GM23338 (cell line): ENCODE results near the gene KCNF1. TPM values are rescaled to one million over a fixed set of nuclear protein-coding genes. Genes with fewer than 3 reads are reported as not detected.

ENCODE experiments used
- ATAC-seq: fragments of 200-7000 bp; cut with Tn5 transposase; 3 replicates; pipeline ENCODE4 v1.9.1; 2020
- DNase-seq: peaks from one replicate; pipeline ENCODE4 v3.0.0-alpha.2; 2015; ENCODE audit warnings: low spot score
- H2AFZ ChIP-seq: fragments of 200-600 bp; sonication (generic); 2 replicates; pipeline ENCODE4 v1.8.0; 2016; ENCODE audit warnings: antibody characterized with exemption, mild to moderate bottlenecking, moderate library complexity
- H3F3A ChIP-seq: fragments of 200-600 bp; sonication (generic); replicated peaks from 2 replicates; pipeline ENCODE4 v1.8.0; 2017; ENCODE audit warnings: antibody characterized with exemption, mixed run types, low read depth
- H3K27ac ChIP-seq: fragments of 200-600 bp; sonication (generic); 2 replicates; pipeline ENCODE4 v1.6.1; 2016; ENCODE audit warnings: low read depth
- H3K27me3 ChIP-seq: fragments of 200-600 bp; sonication (generic); 2 replicates; pipeline ENCODE4 v1.8.0; 2016; ENCODE audit warnings: mild to moderate bottlenecking, mixed run types, moderate library complexity; ENCODE audit not compliant: insufficient read depth
- H3K36me3 ChIP-seq: fragments of 200-600 bp; sonication (generic); 2 replicates; pipeline ENCODE4 v1.8.0; 2016; ENCODE audit warnings: mild to moderate bottlenecking; ENCODE audit not compliant: insufficient read depth
- H3K4me1 ChIP-seq: fragments of 200-600 bp; sonication (generic); 2 replicates; pipeline ENCODE4 v1.8.0; 2016; ENCODE audit warnings: mild to moderate bottlenecking, moderate library complexity; ENCODE audit not compliant: insufficient read depth
- H3K4me2 ChIP-seq: fragments of 200-600 bp; sonication (generic); 2 replicates; pipeline ENCODE4 v1.7.1; 2017; ENCODE audit warnings: mixed run types
- H3K4me3 ChIP-seq: fragments of 200-600 bp; sonication (generic); 2 replicates; pipeline ENCODE4 v1.6.1; 2016; ENCODE audit warnings: mixed run types
- H3K79me2 ChIP-seq: fragments of 200-600 bp; sonication (generic); replicated peaks from 2 replicates; pipeline ENCODE4 v1.8.0; 2017; ENCODE audit warnings: mild to moderate bottlenecking; ENCODE audit not compliant: insufficient read depth
- H3K9me2 ChIP-seq: fragments of 200-600 bp; sonication (generic); 2 replicates; pipeline ENCODE4 v1.8.0; 2017; ENCODE audit not compliant: insufficient read depth
- H4K20me1 ChIP-seq: fragments of 200-600 bp; sonication (generic); replicated peaks from 2 replicates; pipeline ENCODE4 v1.8.0; 2017; ENCODE audit warnings: mild to moderate bottlenecking; ENCODE audit not compliant: insufficient read depth
- H3K27ac Mint-ChIP-seq: 2 replicates; pipeline ENCODE4 v1.8.0; 2020; ENCODE audit warnings: inconsistent platforms, mild to moderate bottlenecking, moderate library complexity, mixed read lengths
- H3K27me3 Mint-ChIP-seq: 3 replicates; pipeline ENCODE4 v1.8.0; 2022; ENCODE audit warnings: low read depth, mild to moderate bottlenecking, moderate library complexity, mixed read lengths, inconsistent platforms; ENCODE audit not compliant: insufficient read depth, poor library complexity
- H3K36me3 Mint-ChIP-seq: 3 replicates; pipeline ENCODE4 v1.8.0; 2021; ENCODE audit warnings: low read depth, mild to moderate bottlenecking, inconsistent platforms, moderate library complexity, mixed read lengths
- H3K4me1 Mint-ChIP-seq: 3 replicates; pipeline ENCODE4 v1.8.0; 2020; ENCODE audit warnings: mild to moderate bottlenecking, inconsistent platforms, mixed read lengths
- H3K4me3 Mint-ChIP-seq: 3 replicates; pipeline ENCODE4 v1.8.0; 2021; ENCODE audit warnings: moderate library complexity, mild to moderate bottlenecking, inconsistent platforms, mixed read lengths
- H3K9me3 Mint-ChIP-seq: 3 replicates; pipeline ENCODE4 v1.8.0; 2020; ENCODE audit warnings: moderate library complexity, mild to moderate bottlenecking, inconsistent platforms, mixed read lengths
- CREB1 ChIP-seq: fragments of 250-450 bp; sonication (Bioruptor Pico); IDR thresholded peaks from 2 replicates; pipeline ENCODE4 v1.5.0; 2020; ENCODE audit warnings: low read depth, mild to moderate bottlenecking, moderate library complexity
- CTCF ChIP-seq, 2 experiments: fragments of 200-600 bp in 1 of 2; sonication (generic) in 1 of 2; conservative IDR thresholded peaks; 2 replicates each; pipeline versions ENCODE4 v1.5.1 to v1.6.1; 2016 to 2017; ENCODE audit warnings: antibody characterized with exemption in 2 of 2, low read depth in 2 of 2, mild to moderate bottlenecking in 2 of 2, moderate library complexity in 1 of 2
- EZH2 ChIP-seq: fragments of 200-600 bp; sonication (generic); IDR thresholded peaks from one replicate; pipeline ENCODE4 v1.8.0; 2017; ENCODE audit warnings: antibody characterized with exemption, mild to moderate bottlenecking, low read depth; ENCODE audit not compliant: unreplicated experiment
- EZH2phosphoT487 ChIP-seq: fragments of 200-600 bp; sonication (generic); IDR thresholded peaks from one replicate; pipeline ENCODE4 v1.8.1; 2018; ENCODE audit warnings: antibody characterized with exemption; ENCODE audit not compliant: unreplicated experiment
- JUNB ChIP-seq: IDR thresholded peaks from one replicate; pipeline ENCODE4 v1.6.1; 2016; ENCODE audit warnings: antibody characterized with exemption; ENCODE audit not compliant: unreplicated experiment
- NANOG ChIP-seq: IDR thresholded peaks from 2 replicates; pipeline ENCODE4 v1.6.1; 2016; ENCODE audit warnings: antibody characterized with exemption, borderline replicate concordance
- POLR2AphosphoS5 ChIP-seq: IDR thresholded peaks from 2 replicates; pipeline ENCODE4 v1.6.1; 2016; ENCODE audit warnings: antibody characterized with exemption, low read depth
- REST ChIP-seq: IDR thresholded peaks from one replicate; pipeline ENCODE4 v1.6.1; 2018; ENCODE audit warnings: antibody characterized with exemption; ENCODE audit not compliant: unreplicated experiment
- STAT1 ChIP-seq: IDR thresholded peaks from one replicate; pipeline ENCODE4 v1.6.1; 2016; ENCODE audit warnings: antibody characterized with exemption; ENCODE audit not compliant: unreplicated experiment
- ZNF114 ChIP-seq: fragments of 250-450 bp; sonication (Bioruptor Pico); IDR thresholded peaks from 2 replicates; pipeline ENCODE4 v1.5.0; 2020; ENCODE audit warnings: mild to moderate bottlenecking, moderate library complexity
- ZNF331 ChIP-seq: fragments of 250-450 bp; sonication (Bioruptor Pico); IDR thresholded peaks from 2 replicates; pipeline ENCODE4 v1.5.0; 2020; ENCODE audit warnings: low read depth, mild to moderate bottlenecking, moderate library complexity
- polyA plus RNA-seq: library from polyadenylated mRNA; unstranded; fragments of >200 nt; fragmentation: Nextera tagmentation; extraction: Ambion mirVana; gene quantifications from 2 replicates; pipeline ENCODE4 v1.2.1, GENCODE V29; 2016
- total RNA-seq: library from RNA; depleted of rRNA; stranded (reverse); fragments of >200 nt; shearing (Covaris generic); gene quantifications from 2 replicates; pipeline ENCODE4 v1.2.3, GENCODE V29; 2014
- TF ChIP-seq, protein P1 (sequence below): fragments of 250-450 bp; sonication (Bioruptor Pico); IDR thresholded peaks from 2 replicates; pipeline ENCODE4 v1.5.0; 2020; ENCODE audit warnings: mild to moderate bottlenecking, moderate library complexity
- TF ChIP-seq, protein P2 (sequence below): IDR thresholded peaks from 2 replicates; pipeline ENCODE4 v1.6.1; 2016; ENCODE audit warnings: antibody characterized with exemption

Gene KCNF1
- total and polyA plus RNA-seq, 2 experiments from 2014 or later = 0.11 to 1.5 TPM

DNA sequence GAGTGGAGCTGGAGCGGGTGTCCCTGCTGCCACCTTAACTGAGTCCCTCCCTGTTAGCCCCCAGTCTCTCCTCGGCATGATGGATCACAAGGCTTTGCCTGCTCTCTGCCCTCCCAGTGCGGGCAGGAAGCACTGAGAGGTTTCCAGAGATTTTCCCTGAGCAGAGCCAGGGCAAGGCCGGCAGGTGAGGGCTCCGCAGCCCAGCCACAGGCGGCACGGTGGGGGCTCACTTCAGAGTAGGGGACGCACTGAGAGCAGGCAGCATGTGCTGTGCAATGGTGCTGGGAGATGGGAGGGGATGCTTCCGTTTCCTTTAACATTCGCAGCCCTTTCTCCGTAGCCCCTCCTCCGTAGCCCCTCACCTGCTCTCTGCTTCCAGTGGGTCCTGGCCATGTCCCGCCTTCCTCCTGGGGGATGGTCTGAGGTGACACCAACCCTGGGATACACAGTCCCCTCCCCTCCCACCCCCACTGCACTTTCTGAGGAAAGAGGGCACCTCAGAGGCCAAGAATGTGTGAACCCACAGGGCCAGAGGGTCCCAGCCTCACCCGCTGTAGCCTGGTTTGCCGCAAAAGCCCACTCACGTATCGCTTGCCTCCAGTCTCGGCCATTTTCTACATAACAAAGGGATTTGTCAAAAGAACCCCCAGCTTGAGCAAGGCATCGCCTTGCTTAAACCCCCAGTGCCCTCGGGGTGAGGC is 10.7 kb downstream of the KCNF1 start:
- H3K4me1 ChIP-seq = peaks cover 10% of the 10 kb centered on the region
- no peak overlapping the region for H3K4me3 ChIP-seq
- no peak for TF ChIP-seq JUNB
- TF ChIP-seq, protein P1, sequence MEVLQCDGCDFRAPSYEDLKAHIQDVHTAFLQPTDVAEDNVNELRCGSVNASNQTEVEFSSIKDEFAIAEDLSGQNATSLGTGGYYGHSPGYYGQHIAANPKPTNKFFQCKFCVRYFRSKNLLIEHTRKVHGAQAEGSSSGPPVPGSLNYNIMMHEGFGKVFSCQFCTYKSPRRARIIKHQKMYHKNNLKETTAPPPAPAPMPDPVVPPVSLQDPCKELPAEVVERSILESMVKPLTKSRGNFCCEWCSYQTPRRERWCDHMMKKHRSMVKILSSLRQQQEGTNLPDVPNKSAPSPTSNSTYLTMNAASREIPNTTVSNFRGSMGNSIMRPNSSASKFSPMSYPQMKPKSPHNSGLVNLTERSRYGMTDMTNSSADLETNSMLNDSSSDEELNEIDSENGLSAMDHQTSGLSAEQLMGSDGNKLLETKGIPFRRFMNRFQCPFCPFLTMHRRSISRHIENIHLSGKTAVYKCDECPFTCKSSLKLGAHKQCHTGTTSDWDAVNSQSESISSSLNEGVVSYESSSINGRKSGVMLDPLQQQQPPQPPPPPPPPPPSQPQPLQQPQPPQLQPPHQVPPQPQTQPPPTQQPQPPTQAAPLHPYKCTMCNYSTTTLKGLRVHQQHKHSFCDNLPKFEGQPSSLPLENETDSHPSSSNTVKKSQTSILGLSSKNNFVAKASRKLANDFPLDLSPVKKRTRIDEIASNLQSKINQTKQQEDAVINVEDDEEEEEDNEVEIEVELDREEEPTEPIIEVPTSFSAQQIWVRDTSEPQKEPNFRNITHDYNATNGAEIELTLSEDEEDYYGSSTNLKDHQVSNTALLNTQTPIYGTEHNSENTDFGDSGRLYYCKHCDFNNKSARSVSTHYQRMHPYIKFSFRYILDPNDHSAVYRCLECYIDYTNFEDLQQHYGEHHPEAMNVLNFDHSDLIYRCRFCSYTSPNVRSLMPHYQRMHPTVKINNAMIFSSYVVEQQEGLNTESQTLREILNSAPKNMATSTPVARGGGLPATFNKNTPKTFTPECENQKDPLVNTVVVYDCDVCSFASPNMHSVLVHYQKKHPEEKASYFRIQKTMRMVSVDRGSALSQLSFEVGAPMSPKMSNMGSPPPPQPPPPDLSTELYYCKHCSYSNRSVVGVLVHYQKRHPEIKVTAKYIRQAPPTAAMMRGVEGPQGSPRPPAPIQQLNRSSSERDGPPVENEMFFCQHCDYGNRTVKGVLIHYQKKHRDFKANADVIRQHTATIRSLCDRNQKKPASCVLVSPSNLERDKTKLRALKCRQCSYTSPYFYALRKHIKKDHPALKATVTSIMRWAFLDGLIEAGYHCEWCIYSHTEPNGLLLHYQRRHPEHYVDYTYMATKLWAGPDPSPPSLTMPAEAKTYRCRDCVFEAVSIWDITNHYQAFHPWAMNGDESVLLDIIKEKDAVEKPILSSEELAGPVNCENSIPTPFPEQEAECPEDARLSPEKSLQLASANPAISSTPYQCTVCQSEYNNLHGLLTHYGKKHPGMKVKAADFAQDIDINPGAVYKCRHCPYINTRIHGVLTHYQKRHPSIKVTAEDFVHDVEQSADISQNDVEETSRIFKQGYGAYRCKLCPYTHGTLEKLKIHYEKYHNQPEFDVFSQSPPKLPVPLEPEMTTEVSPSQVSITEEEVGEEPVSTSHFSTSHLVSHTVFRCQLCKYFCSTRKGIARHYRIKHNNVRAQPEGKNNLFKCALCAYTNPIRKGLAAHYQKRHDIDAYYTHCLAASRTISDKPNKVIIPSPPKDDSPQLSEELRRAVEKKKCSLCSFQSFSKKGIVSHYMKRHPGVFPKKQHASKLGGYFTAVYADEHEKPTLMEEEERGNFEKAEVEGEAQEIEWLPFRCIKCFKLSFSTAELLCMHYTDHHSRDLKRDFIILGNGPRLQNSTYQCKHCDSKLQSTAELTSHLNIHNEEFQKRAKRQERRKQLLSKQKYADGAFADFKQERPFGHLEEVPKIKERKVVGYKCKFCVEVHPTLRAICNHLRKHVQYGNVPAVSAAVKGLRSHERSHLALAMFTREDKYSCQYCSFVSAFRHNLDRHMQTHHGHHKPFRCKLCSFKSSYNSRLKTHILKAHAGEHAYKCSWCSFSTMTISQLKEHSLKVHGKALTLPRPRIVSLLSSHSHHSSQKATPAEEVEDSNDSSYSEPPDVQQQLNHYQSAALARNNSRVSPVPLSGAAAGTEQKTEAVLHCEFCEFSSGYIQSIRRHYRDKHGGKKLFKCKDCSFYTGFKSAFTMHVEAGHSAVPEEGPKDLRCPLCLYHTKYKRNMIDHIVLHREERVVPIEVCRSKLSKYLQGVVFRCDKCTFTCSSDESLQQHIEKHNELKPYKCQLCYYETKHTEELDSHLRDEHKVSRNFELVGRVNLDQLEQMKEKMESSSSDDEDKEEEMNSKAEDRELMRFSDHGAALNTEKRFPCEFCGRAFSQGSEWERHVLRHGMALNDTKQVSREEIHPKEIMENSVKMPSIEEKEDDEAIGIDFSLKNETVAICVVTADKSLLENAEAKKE (CRISPR knock-in tag) = no peak
- TF ChIP-seq, protein P2, sequence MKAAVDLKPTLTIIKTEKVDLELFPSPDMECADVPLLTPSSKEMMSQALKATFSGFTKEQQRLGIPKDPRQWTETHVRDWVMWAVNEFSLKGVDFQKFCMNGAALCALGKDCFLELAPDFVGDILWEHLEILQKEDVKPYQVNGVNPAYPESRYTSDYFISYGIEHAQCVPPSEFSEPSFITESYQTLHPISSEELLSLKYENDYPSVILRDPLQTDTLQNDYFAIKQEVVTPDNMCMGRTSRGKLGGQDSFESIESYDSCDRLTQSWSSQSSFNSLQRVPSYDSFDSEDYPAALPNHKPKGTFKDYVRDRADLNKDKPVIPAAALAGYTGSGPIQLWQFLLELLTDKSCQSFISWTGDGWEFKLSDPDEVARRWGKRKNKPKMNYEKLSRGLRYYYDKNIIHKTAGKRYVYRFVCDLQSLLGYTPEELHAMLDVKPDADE = no peak
- no peak for TF ChIP-seq STAT1
- no peak for TF ChIP-seq POLR2AphosphoS5
- no peak for TF ChIP-seq REST
- TF ChIP-seq ZNF114 = no peak
- no peak for TF ChIP-seq EZH2
- TF ChIP-seq ZNF331 (CRISPR knock-in tag) = no peak
- TF ChIP-seq CREB1 (CRISPR knock-in tag) = no peak
- TF ChIP-seq EZH2phosphoT487 = no peak
- no peak for TF ChIP-seq NANOG
- no peak for TF ChIP-seq CTCF (conservative IDR thresholded peaks at IDR 0.05; ENCODE audit: low read depth in 2 of 2)
- H4K20me1 ChIP-seq = no peaks in the 10 kb centered on the region
- no peaks in the 10 kb centered on the region for H3K79me2 ChIP-seq
- 0 out of 2 replicates have a peak, but pooled peaks cover 3% of the 10 kb centered on the region for H3F3A ChIP-seq
- Mint-ChIP-seq H3K27ac (no peak overlapping the region), H3K36me3 (no peaks in the 10 kb centered on the region), H3K4me3 (no peak overlapping the region), H3K4me1 (peaks cover 27% of the 10 kb centered on the region), H3K27me3 (peaks cover 19% of the 10 kb centered on the region), H3K9me3 (no peaks in the 10 kb centered on the region)
- ATAC-seq (peak; percentile 68), DNase-seq (peak; percentile 36)
- peak overlapping the region; percentile 38; the same call in 1 of the 2 replicates for H3K4me2 ChIP-seq
- H2AFZ ChIP-seq = peak overlapping the region; percentile 87; the same call in 1 of the 2 replicates
- no peaks in the 10 kb centered on the region for H3K9me2 ChIP-seq
- no peaks in the 10 kb centered on the region for H3K27me3 ChIP-seq
- H3K36me3 ChIP-seq = no peaks in the 10 kb centered on the region
- H3K27ac ChIP-seq = no peak overlapping the region
